Measurements from ENCODE around the gene PUM2.
"Not testable (repeated sequence)": the region's sequence is repeated elsewhere in the genome, so short reads cannot be mapped to it uniquely, and the experiment has no call there.

PUM2 gene

DNA sequence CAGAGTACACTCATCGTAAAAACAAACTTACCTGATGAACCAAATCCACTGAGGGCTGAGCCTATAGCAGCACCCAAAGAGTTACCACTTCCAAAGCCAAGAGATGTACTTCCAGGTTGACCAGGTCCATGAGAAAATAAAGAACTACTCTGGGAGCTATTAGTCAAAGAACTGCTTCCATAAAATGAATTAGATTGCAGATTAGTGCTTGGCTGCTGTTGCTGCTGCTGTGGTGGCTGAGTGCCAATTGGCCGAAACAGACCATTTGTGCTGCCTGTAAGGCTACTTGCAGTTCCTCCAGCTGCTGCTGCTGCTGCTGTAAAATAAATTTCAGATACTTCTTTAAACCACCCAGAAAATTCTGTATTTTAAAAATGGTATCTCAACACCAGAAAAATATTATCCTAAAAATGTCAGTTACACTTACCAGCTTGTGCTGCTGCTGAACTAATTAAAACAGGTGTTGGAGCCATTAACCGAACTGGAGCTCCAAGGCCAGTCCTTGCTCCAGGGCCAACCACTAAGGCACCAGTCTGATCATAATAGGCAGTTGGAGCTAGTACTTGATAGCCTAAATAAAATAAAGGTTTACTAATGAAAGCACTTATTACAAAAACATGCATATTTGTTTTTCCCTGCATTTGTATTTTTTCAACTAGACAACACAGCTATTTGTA is 67.6 kb downstream of the PUM2 start:
- peak; percentile 63 for DNase-seq

- DNase-seq, result no peak
Measured at GRCh38 chr2:20281876-20282275, 68.8 kb downstream of the PUM2 start.

DNA sequence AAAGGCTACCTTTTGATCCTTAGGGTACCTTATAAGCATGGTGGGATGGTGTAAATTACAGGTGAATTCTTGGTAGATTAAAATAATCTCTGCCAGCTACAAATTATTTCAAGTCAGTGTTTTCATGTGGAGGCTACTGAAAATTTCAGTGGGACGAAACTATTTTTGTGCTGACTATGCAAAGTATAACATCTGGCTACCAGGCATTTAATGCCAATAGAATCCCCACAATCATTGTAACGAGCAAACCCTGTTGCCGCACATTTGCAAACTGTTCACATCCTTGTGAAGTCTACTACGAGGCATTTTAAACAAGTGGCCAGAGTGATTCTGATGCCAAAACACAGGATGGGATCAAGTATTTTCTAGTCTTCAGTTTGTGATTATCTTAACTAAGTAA is 77.6 kb downstream of the PUM2 start:
- DNase-seq, result no peak

DNA sequence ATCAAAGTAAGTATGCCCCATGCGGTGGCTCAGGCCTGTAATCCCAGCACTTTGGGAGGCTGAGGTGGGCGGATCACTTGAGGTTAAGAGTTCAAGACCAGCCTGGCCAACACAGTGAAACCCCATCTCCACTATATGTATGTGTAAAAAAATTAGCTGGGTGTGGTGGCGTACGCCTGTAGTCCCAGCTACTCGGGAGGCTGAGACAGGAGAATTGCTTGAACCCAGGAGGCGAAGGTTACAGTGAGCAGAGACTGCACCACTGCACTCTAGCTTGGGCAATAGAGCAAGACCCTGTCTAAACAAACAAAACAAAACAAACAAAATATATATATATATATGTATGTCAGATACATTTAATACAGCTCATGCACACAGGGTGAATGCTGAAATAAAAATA is 82.3 kb downstream of the PUM2 start:
- not testable (repeated sequence) for DNase-seq

DNA sequence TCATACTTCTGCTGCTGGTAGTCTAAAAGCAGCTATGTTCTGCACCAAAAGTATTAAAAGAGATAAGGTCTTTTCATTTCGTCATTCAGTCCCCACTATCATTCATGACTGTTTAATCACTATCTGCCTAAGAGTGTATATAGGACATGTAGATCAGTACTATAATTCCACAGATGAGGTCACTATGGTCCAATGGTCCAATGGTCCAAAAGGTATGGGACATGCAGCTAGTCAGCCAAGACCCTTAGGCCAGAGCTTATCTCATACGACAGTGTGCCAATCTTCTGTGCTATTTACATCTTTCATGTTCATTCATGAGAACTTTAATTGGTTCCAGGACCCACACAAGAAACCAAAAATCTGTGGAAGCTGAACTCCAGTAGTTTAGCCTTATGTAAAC is 83.1 kb downstream of the PUM2 start:
- DNase-seq, result no peak

GRCh38 chr2:20264629-20265028 is 86.0 kb downstream of the PUM2 start:
- DNase-seq, result no peak

GRCh38 chr2:20257411-20257810 is 93.2 kb downstream of the PUM2 start:
- DNase-seq, result no peak

GRCh38 chr2:20254731-20255130 is 95.9 kb downstream of the PUM2 start:
- DNase-seq, result no peak

- no peak for DNase-seq
Measured at GRCh38 chr2:20250436-20250835, 100.2 kb downstream of the PUM2 start.

DNA sequence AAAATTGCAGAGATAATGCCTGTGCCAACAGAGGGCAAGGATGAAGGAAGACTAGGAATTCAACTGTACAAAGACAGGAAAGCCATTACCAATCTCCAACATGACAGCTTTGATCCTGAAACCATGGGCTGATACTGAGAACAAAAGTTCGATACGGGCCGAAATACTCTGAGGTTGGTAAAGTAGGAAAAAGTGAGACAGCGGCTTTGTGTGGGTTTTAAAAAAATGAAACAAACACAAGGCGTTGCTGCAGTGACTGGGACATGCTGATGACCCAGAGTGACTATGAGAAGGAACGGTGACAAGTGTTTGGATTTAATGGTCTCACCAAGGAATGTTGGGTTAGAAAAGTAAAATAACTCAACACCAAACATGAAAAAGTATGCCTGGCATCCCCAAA is 101.5 kb downstream of the PUM2 start:
- no peak for DNase-seq

DNA sequence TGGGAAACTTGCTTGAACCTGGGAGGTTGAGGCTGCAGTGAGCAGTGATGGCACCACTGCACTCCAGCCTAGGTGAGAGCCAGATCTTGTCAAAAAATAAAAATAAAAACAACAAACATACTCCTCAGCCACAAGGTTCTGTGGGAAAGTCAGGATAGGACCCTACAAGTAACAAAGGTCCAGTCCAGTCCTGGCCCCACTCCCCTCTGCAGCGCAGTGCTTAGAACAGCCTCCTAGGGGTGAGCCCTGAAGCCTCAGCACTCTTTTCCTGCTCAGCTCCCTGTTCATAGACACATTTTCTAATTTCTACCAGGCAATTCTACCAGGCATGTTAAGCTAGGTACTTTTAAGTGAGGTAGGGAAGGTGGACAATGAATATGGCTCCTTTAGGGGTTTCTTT is 103.6 kb downstream of the PUM2 start:
- DNase-seq, result no peak

DNA sequence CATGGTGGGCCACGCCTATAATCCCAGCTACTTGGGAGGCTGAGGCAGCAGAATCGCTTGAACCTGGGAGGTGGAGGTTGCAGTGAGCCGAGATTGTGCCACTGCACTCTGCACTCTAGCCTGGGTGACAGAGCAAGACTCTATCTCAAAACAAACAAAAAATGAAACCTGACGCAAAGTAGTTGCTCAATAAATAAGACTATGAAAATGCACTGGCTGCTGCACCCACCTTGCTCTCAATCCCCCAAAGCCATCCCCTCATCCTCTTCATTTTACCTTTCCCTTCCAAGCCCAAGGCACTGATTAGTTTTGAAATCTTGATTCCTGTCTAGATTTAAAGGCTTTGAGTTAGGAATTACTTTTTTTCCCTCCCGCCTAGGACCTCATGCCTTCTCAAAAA is 107.0 kb downstream of the PUM2 start:
- DNase-seq, result not testable (repeated sequence)

DNA sequence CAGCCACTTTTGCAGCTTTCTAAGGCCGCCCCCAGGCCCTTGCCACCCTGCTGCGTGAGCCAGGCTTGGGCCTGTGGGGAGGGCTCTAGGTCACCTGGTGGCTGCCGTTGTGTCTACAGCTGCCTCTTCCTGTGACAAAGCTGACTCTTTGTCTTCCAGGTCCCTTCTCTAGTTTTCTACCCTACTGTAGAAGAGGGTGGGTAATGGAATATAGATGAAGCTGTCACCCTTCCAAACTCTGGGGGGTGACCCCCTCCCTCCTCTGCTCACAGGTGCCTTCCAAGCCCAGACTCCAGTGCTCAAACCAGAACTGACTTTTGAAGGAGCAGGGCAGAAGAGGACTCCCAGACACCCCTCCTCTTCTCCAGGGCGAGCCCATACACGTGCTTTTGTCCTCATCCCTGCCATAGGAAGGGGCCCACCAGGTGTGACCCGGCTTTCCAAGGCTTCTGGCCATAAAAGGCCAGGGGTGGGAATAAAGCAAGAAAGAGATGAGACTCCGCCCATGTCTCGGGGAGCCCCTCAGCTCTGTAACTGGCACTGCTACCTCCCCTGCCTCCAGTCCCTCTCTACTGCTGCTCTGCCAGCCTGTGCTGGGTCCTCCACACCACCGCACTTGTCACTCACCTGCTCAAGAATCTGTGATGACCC is 107.8 kb downstream of the PUM2 start:
- no peak for DNase-seq

DNA sequence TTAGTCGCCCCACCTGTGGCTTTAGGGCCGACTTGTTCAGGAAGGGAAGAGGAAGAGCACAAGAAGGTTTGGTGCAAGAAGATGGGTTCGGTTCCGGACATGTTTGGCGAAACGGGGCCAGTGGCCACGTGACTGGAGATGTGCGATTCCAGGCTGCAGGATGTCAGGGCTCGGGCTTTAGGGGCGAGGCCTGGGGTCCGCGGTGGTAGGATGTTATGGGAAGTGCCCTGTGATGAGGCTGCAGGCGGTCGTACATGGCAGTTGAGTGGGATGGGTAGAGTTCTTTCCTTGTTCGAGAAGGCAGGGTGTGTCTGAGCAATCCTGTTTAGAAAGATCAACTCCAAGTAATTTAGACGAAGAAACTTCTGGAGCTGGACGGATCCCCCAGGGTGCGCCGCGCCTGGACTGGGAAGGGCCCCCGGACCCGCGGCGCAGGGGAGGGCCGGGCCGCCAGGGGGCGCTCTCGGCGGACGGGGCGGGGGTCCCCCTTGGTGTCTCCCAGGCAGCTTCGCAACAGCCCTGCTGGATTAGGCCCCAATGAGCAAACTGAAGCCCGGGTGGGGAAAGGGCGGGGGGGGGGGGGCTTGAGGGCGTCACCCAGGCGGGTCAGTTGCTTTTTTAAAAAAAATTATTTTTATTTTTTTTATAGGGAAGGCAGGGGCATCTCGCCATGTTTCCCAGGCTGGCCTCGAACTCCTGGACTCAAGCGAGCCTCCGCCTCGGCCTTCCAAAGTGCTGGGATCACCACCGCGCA is 108.5 kb downstream of the PUM2 start:
- DNase-seq, result no peak

- not testable (repeated sequence) for DNase-seq
Measured at GRCh38 chr2:20240291-20240690, 110.4 kb downstream of the PUM2 start.

- DNase-seq, result no peak
Measured at GRCh38 chr2:20236496-20236895, 114.1 kb downstream of the PUM2 start.

DNA sequence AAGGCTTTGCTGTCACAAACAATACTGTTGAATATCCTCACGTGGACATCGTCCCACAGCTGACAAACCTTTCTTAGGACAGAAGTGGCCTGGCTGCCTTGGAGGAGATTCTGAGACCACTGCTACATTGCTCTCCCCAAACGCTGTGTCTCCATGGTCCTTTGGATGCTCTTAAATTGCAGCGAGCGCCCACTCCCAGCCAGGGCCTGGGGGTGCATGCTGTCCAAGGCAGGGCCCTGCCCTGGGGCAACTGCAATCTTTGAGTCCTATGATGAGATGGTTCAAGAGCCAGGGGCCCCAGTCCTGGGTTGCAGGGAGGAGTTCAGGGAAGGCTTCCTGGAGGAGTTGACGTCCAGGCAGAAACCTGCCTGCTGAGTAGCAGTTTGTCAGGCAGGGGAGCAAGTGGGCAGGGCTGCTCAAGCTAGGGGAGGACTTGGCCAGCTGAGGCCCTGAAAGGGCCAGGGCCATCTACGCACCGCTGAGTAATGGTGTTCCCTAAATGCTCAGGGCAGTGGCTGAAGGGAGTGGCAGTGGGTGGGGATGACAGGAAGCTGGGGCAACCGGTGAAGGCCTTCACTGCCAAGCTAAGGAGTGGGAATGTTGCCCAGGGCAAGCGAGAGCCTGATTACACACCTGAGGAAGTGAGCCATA is 114.9 kb downstream of the PUM2 start:
- no peak for DNase-seq

- not testable (repeated sequence) for DNase-seq
Measured at GRCh38 chr2:20234597-20234996, 116.0 kb downstream of the PUM2 start.

DNA sequence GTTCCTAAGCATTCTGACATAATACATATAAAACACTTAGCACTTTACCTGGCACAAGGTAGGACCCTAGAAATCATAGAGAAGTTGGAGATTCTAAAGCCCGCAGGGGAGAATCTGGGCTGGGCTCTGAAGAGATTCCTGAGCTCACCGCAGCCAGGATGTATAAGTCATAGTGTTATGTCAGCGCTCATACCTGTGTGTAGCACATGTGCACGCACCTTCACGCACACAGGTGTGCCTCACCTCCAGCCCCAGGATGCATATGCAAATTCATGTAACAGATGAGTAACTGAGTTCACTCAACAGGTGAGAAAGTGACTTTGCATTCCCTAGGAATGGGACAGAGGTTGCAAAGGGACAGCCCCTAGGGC is 117.8 kb downstream of the PUM2 start:
- no peak for DNase-seq

- DNase-seq, result no peak
Measured at GRCh38 chr2:20231598-20232026, 119.0 kb downstream of the PUM2 start.

GRCh38 chr2:20231159-20231558 is 119.5 kb downstream of the PUM2 start:
- no peak for DNase-seq

GRCh38 chr2:20230114-20230425 is 120.6 kb downstream of the PUM2 start:
- no peak for DNase-seq

- no peak for DNase-seq
Measured at GRCh38 chr2:20229322-20230113, 121.1 kb downstream of the PUM2 start.
